ENCODE data around the gene SERPINA12.
"Not testable (repeated sequence)": the region's sequence is repeated elsewhere in the genome, so short reads cannot be mapped to it uniquely, and the experiment has no call there.

Gene SERPINA12

DNA sequence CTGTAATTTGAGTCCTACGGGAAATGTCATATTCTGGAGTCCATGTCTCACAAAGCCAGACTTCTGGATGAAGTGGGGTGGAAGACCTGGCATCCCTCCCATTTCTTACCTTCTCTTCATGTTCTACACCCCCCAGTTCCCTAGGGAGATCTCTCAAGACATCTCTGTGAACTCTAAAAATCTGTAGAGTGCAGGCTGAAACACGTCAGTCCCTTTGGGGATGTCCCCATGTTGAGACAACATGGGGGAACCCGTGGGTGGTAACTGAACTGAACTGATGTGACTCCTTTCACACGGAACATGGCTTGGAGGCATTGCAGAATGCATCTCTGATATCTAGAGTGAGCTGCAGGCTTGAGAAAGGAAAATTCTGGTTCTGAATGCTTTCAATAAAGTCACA lies 15.2 kb downstream of the SERPINA12 start:
- DNase-seq (ENCODE audit: low read depth in 1 of 2, low spot score in 1 of 2): no peak

DNA sequence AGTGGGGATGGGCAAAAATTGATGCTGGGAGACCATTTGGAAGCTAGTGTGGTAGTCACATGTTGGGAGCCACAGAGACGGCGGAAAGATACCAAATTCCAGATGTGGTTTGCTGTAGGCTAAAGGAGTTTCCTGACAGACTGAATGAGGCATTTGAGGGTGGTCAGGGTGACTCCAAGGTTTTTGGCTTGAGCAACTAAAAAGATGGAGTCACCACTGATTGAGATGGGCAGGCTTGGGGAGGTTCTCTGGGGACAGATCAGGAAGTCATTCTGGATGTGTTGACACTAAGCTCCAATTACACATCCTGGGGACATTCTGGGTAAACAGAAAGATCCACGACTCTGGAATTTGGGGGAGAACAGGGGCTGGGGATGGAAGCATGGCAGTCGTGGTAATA lies 17.8 kb downstream of the SERPINA12 start:
- DNase-seq (ENCODE audit: low read depth in 1 of 2, low spot score in 1 of 2): no peak

GRCh38 chr14:94489336-94489735 lies 19.9 kb downstream of the SERPINA12 start:
- no peak for DNase-seq (ENCODE audit: low read depth in 1 of 2, low spot score in 1 of 2)

DNA sequence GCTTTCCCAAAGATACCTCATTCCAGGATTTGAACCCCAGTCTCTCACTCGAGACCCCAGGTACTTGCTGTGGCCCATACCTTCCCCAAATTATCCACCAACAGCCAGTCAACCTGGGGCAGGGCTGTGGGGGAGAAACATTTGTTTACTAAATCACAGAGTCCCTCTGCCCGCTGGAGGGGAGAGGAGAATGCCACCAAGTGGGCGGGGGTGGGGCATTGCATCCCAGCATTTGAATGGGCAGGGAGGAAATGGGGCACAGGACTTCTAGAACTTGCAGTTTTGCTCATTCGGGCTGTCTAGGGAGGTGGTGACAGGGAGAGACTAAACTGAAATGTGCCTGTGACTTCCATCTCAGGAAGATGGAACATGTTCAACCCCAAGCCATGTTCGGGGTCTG lies 22.4 kb downstream of the SERPINA12 start:
- no peak for DNase-seq (ENCODE audit: low read depth in 1 of 2, low spot score in 1 of 2)

GRCh38 chr14:94485944-94486841 lies 23.1 kb downstream of the SERPINA12 start:
- peak in 1 of 2 donors; percentile 37 for DNase-seq (ENCODE audit: low read depth in 1 of 2, low spot score in 1 of 2)

- DNase-seq (ENCODE audit: low read depth in 1 of 2, low spot score in 1 of 2): no peak
These were observed 24.8 kb downstream of the SERPINA12 start for GRCh38 chr14:94484481-94484880.

GRCh38 chr14:94483729-94484275 lies 25.5 kb downstream of the SERPINA12 start:
- no peak for DNase-seq (ENCODE audit: low read depth in 1 of 2, low spot score in 1 of 2)

DNA sequence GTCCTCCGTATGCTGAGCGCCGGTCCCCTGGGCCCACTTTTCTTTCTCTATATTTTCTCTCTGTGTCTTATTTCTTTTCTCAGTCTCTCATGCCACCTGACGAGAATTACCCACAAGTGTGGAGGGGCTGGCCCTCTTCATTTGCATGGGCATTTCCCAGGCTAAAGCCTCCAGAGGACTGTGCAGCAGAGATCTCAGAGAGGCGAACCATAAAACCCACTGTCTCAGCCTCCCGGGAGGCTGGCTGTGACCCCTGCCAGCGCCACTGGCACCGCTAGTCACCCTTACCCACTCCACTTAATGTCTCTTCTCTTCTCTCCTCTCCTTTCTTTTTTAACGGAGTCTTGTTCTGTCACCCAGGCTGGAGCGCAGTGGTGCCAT lies 26.2 kb downstream of the SERPINA12 start:
- no peak for DNase-seq (ENCODE audit: low read depth in 1 of 2, low spot score in 1 of 2)

GRCh38 chr14:94482132-94483070 lies 26.9 kb downstream of the SERPINA12 start:
- DNase-seq (ENCODE audit: low read depth in 1 of 2, low spot score in 1 of 2): not testable (repeated sequence)

DNA sequence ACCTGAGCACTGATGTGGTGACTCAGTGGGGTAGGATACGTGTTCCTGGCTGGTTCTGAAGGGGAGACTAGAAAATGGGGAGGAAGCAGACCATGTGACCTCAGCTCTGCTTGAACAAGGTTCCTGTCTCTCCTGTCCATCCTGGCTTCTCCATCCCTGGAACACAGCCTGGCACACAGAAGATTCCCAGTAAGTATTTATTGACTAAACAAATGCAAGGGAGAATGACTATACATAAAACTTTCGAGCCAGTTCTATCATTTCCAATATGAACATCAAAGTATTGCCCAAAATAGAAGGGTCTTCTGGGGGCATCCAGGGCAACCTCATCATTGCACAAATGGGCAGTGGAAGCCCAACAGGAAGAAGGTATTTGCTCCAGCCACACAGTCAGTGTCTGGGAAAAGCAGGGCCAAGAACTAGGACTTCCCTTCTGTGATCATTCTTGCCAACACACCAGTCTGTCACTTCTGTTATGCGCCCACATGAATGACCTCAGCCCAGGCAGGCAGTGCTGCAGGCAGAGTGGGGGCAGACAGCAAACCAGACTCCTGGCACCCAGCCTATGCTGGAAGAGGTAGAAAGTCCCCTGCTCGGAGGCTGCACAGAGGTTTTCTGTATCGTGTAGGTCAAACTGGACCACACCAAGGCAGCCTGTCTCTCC lies 27.7 kb downstream of the SERPINA12 start:
- no peak for DNase-seq (ENCODE audit: low read depth in 1 of 2, low spot score in 1 of 2)

DNA sequence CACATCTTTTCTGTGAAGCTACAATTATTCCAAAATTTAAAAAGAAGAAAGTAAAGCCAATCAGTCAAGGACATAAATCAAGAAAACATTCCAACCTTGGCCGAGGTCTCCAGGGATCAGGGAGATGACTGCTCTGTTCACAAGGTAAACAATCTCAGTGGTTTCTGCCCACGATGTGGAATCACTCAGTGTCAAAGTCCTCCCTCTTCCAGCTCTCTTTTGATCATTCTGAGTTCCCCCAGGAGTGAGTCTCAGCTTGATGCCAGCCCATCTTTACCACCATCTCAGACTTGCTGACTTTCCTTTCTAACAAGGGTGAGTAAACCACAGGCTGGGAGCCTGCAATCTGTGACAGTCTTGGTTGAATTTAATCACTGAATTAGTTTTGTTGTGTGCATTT lies 28.5 kb downstream of the SERPINA12 start:
- no peak for DNase-seq (ENCODE audit: low read depth in 1 of 2, low spot score in 1 of 2)

- DNase-seq (ENCODE audit: low read depth in 1 of 2, low spot score in 1 of 2): no peak
These were observed 30.8 kb downstream of the SERPINA12 start for GRCh38 chr14:94478420-94478819.

- no peak for DNase-seq (ENCODE audit: low read depth in 1 of 2, low spot score in 1 of 2)
These were observed 33.2 kb downstream of the SERPINA12 start, which contains the start of gene SERPINA9 for GRCh38 chr14:94476023-94476422. SERPINA9 (minus strand) TSS chr14:94476197; CDS start chr14:94469840, 6,357 bp downstream.

- DNase-seq (ENCODE audit: low read depth in 1 of 2, low spot score in 1 of 2): no peak
These were observed 34.7 kb downstream of the SERPINA12 start for GRCh38 chr14:94474581-94475031.

DNA sequence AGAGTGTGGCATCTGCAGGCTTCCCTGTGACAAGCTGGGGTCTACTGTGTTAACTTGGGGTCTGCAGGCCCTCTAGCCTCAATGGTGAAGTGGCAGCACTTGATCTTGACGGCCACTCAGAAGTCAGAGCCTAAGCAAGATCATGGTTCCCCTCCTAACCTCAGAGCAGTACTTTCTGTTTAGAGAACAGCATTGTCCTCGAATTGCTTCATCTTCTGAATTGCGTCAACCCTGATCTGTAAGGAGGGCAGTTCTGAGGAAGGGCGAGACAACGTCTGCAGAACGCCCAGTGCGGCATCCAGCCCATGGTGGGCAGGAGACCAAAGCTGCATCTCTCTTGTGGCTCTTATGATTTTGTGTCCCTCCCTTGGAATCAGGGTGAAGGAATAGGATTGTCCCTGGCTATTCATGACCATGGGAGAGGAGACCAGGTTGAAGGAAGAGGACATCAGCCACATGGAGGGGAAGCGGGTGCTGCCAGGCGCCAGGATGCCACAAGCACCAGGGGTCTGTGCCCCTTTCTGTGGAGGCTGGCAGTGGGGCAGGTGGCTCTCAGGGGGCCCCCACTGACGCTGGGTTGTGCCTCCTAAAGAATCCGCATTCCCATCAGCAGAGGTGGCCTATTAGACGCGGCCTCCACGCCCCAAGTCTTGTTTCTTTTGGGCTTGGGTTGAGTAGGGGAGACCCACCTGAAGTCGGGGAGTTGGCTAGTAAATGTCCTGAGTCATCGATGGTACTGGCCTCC lies 35.4 kb downstream of the SERPINA12 start:
- DNase-seq (ENCODE audit: low read depth in 1 of 2, low spot score in 1 of 2): no peak

GRCh38 chr14:94472842-94473241 lies 36.4 kb downstream of the SERPINA12 start:
- DNase-seq (ENCODE audit: low read depth in 1 of 2, low spot score in 1 of 2): no peak

DNA sequence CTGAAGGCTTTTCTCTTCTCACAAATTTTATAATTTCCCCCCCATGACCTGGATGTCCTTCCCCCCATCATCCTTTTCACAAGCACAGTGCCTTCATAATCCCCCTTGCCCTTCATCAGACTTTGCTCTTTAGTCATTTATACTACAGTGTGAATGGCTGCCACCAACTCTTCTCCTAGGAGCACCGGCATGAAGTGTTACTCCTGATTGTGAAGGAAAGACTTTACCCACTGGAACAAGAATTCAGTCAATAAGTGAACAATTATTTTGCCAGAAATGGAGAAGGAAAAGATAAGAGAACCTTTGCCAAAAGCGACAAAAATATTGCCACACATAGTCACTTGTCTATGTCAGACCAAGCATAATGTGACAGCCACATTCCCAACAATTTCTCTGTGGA lies 38.2 kb downstream of the SERPINA12 start:
- DNase-seq (ENCODE audit: low read depth in 1 of 2, low spot score in 1 of 2): no peak

- DNase-seq (ENCODE audit: low read depth in 1 of 2, low spot score in 1 of 2): no peak
These were observed 39.0 kb downstream of the SERPINA12 start for GRCh38 chr14:94470311-94470710.

- DNase-seq (ENCODE audit: low read depth in 1 of 2, low spot score in 1 of 2): no peak
These were observed 40.0 kb downstream of the SERPINA12 start for GRCh38 chr14:94469261-94469660.
